Activated CD4-positive, alpha-beta T cell treated with anti-CD3 and anti-CD28 coated beads for 1 hour (primary cell): Measurements from ENCODE around the gene SYS1.
A peak's percentile ranks its signal among the peaks of the same experiment; 100 is the strongest.
"Not testable (repeated sequence)": the region's sequence is repeated elsewhere in the genome, so short reads cannot be mapped to it uniquely, and the experiment has no call there.

Experiments used
- DNase-seq: peaks from one replicate; pipeline ENCODE4 v3.0.0-alpha.2; 2020

Gene SYS1

DNA sequence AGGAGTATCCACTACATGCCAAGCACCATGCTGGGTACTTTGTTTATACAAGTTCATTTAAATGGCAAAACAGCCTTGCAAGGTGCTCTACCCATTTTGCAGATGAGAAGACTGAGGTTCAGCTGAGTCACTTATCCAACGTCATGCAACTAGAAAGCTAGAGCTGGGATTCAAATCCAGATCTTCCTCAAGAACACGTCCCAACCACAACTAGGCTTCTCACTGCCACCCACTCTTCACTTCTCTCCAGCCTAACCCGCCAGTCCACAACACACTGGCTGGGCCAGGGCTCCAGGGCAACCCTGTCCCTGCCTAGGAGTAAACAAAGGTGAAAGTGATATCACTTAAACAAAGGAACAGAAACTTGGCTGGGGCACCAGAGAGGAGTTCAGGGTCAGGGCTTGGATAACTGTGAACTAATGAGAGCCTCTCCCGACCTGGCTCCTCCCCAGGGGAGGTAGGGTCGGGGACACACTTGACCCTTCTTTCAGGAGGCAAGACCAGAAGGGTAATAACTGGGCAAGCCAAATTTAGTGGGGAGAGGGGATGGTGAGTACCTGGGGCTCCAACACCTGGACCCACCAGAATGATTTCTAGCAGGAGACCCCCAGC, 22.6 kb upstream of the SYS1 start:
- no peak for DNase-seq

DNA sequence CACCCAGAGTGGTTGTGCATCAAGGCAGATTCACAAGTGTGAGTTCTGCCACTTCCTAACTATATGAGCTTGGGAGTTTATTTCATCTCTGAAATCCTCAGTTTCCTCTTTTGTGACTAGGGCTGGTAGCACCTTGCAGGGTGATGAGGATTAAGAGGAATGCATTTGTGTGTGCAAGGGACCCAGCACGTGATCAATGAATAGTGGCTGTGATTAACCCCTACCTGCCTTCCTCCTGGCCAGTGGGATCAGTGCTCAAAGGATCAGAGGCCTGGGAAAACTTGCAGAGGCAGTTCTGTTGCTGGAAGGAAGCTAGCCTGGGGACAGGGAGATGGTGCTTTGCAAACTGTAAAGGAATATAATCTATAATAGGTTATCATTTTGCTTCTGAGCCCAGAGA, 22.0 kb upstream of the SYS1 start:
- no peak for DNase-seq

DNA sequence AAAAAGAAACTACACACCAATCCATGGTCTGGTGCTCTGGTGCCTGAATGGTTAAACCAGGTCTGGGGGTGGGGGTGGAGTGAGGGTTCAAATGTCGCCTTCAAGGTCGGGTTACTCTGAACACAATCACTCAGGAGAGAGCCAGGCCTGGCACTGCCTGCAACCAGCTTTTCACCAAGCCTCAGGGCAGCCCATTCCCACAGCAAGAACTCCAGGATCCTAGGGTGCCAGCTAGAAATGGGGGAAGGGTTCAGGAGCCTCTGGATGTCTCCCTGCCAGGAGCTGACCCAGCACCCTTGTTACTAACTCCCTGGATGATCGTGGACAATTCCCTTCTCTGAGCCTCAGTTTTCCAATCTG, 21.4 kb upstream of the SYS1 start:
- DNase-seq: no peak

DNA sequence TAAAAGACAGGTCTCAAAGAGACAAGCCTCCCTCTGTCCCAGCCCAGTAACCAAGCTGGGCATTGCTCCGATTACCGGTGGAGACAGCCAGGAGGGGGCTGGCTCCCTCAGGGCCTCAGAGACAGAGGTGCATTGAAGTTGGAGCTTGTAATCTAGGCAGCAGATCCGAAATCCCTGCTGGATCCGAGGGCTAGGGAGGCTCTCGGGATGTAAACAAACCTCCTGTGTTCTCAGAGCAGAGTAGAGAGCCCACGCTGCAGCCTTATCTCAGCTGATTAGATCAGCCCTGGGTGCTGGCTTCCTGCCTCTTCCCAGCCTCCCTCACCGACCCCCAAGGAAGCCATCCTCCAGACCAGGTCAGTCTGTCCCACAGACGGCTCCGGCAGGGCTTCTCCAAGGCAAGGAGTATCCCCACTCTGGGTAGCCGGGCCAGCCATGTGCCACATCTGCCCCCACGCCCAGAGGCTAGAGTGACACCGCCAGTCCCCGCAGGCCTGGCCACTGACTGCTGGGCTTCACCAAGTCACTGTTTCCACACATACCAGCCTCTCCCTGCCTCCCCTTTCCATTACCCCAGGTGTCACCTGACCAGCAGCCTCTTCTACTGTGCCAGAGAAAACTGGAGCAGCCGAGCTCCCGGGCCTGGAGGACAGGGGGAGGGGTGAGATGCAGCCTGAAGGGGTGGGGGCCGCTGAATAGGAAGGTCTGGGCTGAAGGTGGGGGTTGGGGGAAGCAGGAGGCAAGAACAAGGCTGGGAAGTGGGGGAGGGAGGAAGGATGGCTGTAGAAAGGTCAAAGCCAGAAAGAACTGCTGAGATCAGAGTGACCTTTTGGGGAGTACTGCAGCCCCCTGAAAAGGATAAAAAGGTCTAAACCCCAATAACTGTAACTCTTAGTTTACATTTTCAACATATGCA, 20.8 kb upstream of the SYS1 start:
- no peak for DNase-seq

DNA sequence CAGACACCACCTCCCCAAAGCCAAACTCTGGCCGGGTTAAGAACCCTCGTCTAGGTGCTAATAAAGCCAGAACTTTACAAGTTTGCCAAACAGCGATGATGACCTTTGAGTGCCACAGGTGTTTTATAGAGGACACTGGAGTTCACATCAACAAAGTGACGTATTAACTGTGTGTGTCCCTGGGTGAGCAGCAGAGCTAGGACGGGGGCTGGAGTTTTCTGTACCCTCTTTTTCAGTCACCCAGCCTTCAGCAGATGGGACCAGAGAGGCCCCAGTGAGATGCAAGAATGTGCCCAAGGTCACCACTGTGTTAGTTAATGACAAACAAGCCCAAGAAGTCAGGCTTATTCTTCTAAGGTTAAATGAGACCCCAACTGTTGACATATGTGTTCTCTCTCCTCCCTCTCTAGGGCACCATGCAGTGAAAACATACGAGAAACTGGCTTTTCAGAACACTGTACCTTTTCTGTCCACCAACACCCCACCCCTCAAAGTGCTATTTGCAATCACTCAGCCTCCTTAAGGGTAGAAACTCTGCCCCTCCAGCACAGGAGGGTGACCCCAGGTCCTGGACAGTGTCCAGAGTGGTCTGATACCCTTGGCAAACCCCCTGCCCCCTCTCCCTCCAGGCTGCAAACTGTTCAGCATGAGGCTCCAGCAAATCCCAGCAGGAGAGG, 20.0 kb upstream of the SYS1 start:
- no peak for DNase-seq

DNA sequence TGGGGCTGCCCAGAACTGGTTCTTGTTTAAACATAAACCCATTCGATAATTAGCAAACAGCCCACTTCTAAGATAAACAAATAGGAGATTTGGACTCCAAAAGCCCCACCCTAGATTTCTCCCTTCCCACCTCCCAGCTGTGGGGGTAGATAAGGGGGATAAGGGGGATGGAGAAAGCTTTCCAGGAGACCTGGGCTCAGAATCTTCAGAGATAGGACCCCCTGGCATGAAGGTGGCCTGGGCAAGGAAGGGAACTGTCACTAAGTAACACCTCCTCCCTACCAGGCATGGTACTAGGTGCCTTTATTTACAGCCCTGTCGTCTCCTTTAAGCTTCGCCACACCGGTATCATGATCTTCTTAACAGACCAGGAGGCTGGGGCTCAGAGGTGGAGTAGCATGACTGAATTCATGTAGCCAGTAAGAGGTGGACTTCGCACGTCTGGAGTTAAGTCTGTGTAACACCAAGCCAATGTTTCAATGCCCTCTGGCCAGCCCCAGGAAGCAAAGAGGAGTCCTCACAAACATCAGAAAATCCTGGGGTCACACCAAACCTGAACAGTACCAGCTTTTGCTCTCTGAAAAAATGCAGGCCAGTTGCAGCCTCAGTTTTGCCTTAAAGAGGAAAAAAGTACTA, 19.3 kb upstream of the SYS1 start:
- DNase-seq: no peak

- no peak for DNase-seq
These were observed 18.6 kb upstream of the SYS1 start for GRCh38 chr20:45344168-45344860.

DNA sequence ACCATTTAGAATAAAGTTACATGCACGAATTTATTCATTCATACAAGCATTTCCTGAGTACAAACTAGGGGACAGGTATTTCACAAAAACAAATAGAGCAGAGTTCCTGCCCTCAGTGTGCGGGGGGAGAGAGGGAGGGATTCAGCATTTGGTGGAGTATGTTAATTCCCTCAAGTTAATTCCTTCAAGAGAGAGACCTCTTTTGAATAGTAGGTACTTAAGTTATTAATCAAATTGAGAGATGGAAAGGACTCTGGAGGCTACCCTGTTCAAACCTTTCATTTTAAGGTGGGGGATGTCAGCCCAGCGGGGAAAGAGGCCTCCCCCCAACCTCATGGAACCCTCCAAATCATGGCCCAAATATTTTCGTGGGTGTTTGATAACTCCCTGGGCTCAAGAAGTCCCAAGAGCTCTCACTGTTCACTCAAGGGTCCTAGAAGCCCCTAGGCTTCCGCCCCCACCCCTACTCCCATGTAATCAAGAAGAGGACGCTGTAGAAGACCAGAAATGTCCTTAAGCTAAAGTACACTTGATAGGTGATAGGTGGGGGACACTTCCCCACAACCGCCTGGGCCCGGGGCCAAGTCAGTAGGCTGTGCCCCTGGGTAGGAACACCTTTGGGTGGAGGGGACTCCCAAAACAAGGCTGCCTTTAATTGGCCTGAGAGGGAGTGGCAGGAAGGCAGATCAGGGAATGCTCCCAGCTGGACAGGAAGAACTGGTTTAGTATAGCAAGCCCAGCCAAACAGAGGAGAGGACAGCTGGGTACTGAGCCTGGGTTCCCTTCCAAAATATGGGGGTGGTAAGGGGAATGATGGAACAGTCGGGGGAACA, 17.6 kb upstream of the SYS1 start:
- DNase-seq: no peak

DNA sequence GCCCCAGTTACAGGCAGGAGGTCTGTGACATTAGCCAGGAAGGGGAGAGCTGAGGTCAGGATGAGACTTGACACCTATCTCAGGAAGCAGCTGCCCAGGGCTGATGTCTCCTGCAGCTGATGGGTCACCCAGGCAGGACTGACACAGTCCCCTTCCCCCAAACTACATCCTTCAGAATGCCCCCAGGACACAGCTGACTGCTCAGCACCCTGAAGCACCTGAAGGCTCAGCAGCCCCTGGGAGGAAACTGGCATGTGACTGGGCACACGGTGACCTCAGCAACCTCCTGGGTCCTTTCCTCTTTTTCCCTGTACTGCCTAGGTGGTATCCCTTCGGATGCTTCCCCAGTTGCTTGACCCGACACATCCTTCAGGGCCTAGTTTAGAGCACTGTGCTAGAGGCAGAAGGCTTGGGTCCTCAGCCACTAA, 16.7 kb upstream of the SYS1 start:
- DNase-seq: no peak

DNA sequence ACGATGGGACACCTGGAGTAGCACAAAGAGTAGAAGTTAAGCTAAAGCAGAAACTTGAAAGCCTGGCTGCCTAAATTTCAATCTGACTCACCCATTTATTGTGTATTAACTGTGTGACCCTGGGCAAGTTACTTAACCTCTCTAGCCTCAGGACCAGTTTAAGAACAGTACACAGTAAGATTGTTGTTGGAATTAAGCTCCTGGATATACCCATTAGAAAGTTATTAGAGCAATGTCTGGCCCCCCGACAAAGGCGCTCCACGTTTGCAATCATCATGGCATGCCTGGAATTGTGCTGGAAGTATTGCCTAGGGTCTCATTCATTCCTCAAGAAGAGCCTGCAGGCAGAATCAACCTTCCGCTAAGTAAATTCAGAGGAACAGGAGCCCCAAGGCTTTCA, 16.1 kb upstream of the SYS1 start:
- no peak for DNase-seq

DNA sequence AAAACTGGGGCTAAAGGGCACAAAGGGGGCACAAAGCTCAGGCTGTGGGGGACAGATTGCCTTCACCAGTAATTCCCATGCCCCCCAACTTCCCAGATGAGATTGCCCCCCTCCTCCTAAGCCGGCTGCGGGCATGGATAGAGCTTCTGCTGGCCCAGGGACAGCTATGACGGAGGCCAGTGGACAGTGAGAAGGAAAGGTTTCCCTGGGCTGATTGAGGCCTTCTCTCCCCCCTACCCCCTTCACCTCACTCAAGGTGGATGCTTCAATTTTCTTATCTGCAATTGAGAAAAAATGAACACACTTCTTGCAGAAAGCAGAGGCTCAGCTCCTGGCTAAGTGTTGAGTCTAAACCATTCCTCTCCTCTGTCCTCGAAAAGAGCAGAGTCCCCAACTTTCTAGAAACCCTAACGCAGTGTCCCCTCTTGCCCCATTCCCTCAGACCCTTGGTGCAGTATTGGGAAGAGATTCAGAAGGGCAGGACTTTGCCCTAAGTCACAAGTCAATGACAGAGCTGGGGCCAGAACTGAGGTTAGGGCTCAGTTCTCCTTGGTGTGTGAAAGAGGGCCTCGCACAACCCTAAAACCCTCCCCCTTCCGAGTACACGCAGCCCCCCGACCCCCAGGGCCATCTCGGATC, 15.5 kb upstream of the SYS1 start:
- no peak for DNase-seq

- DNase-seq: peak; percentile 50
These were observed 14.8 kb upstream of the SYS1 start, which contains the start of gene SDC4 for GRCh38 chr20:45347936-45348778. Gene SDC4 (minus strand): TSS chr20:45348424. CDS start chr20:45348384, 40 bp downstream.

GRCh38 chr20:45350217-45350616, 12.7 kb upstream of the SYS1 start:
- no peak for DNase-seq

DNA sequence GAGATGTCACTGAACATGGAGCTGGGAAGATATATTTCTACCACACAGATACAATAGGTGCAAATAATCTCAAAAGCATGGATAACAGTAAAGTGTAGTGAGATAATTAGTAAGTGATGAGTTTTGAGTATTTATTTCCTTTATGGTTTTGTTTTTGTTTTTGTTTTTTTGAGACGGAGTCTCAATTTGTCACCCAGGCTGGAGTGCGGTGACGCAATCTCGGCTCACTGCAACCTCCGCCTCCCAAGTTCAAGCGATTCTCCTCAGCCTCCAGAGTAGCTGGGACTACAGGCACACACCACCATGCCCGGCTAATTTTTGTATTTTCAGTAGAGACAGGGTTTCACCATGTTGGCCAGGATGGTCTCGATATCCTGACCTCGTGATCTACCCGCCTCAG, 12.2 kb upstream of the SYS1 start:
- not testable (repeated sequence) for DNase-seq

DNA sequence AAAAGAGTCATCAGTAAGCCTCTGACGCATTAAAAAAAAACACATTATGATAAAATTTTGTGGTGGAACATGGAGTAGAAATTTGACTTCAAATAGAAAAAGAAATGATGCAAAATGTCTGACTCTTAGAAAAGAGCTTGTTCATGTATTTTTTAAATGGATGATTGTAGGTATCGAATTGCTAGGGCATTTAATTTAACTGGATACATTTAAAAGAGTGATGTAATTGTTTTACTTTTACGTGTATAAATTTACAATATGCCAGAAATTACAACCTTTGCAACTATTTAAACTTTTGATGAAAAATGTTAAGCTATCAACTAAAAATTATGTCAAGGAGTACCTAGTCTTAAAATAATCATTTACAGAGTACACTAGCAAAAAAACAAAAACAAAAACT, 10.2 kb upstream of the SYS1 start:
- no peak for DNase-seq

DNA sequence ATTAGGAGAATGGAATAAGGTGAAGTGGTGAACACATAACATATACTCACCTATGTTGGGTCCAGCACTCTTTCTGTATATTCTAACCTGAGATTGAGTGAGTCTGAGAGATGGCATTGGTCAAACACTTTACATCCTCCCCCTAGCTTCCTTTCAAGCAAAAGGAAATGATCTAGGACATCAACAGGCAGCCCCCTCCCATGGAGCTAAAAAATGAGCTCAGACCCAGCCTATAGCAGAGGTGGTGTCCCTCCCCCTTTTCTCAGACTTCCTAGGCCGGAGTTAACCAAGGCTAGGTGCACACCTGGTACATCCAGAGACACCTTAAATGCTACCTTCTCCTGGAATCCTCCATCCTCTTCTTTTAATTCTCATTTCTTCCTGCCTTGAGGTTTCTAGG, 9.2 kb upstream of the SYS1 start:
- DNase-seq: no peak

GRCh38 chr20:45354423-45355208, 8.3 kb upstream of the SYS1 start:
- no peak for DNase-seq

DNA sequence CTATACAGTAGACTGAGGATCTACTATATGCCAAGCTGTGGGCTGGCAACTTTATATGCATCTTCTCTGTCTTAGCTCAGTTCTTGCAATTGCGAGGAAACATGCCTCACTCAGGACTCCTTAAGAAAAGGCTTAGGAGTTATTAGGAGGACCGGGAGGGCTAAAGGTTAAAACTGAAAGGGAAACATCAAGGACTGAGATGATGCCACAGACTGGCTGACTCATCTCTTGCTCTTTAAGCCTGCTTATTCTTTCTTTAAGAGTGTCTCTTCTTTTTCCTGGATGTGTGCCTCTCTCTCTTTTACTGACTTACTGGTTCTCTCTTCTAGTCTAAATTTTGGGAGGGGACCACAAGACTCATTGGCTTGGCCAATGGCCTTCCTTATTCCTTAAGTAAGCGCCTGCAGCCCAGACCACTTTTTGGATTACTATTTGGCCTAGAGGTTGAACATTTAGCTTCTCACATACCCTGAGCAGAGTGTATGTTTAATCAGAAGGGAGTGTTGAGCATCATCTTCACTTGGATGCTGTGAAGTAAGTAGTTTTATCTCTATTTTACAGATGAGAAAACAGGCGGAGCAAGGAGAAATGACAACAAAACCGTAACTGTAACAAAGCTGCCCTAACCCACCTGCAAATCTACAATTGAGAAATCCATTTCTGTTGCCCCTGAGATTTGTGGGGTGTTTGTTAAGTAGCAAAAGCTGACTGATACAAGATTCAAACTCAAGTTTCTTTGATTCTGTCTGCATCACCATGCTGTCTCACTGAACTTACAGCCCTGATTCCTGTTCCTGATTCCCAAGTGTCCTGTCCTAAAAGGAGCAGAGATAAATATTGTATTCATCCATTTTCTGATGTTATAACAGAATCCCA, 7.5 kb upstream of the SYS1 start:
- no peak for DNase-seq
